ENCODE measurements around the gene CDS1. TPM values are rescaled to one million over a fixed set of nuclear protein-coding genes. Genes with fewer than 3 reads are reported as not detected.
A peak's percentile ranks its signal among the peaks of the same experiment; 100 is the strongest.

CDS1 gene
- total RNA-seq, 1 donor, result 0.36 TPM

DNA sequence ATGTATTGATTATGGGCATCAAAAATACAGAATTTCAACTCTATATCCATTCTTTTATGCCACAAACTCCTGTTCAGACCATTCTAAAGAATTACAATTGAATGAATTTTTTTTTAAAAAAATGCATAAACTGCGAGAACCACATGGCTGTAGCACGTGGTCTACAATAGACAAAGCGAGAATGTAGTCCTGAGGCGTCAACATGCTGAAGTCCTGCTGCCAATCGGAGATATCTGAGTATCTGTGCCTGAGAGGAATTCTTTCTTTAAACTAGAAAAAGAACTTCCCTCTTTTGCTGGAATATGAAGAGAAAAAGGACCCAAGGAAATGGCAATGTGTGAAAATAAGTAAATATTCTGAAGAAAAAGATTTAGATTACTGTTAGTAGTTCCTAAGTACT lies 105.7 kb downstream of the CDS1 start:
- no peak for DNase-seq (ENCODE audit: low read depth)
- H3K4me3 ChIP-seq (ENCODE audit: low read depth, low read length), result no peak overlapping the region
- TF ChIP-seq, protein P1, sequence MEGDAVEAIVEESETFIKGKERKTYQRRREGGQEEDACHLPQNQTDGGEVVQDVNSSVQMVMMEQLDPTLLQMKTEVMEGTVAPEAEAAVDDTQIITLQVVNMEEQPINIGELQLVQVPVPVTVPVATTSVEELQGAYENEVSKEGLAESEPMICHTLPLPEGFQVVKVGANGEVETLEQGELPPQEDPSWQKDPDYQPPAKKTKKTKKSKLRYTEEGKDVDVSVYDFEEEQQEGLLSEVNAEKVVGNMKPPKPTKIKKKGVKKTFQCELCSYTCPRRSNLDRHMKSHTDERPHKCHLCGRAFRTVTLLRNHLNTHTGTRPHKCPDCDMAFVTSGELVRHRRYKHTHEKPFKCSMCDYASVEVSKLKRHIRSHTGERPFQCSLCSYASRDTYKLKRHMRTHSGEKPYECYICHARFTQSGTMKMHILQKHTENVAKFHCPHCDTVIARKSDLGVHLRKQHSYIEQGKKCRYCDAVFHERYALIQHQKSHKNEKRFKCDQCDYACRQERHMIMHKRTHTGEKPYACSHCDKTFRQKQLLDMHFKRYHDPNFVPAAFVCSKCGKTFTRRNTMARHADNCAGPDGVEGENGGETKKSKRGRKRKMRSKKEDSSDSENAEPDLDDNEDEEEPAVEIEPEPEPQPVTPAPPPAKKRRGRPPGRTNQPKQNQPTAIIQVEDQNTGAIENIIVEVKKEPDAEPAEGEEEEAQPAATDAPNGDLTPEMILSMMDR (IDR thresholded peaks at IDR 0.05; ENCODE audit: insufficient read depth, low read length), result no peak

DNA sequence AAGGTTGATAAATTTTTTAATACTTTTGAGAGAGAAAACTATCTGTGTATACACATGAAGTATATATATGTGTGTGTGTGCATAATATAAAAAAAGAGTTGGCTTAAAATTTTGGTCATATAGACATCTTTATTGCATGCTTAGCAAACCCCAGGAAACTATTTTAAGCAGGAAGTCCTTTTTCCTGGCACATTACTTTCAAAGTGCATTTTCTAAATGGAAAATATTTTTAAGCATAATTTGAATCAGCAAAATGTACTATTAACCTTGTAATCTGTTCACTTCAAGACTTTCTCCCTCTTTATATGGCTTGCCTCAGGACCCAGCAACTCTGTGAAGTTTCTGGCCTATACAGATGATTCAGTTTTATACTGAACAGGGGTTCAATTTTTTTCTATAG lies 106.3 kb downstream of the CDS1 start:
- TF ChIP-seq, protein P1 (IDR thresholded peaks at IDR 0.05; ENCODE audit: insufficient read depth, low read length), result no peak
- no peak overlapping the region for H3K4me3 ChIP-seq (ENCODE audit: low read depth, low read length)
- no peak for DNase-seq (ENCODE audit: low read depth)

DNA sequence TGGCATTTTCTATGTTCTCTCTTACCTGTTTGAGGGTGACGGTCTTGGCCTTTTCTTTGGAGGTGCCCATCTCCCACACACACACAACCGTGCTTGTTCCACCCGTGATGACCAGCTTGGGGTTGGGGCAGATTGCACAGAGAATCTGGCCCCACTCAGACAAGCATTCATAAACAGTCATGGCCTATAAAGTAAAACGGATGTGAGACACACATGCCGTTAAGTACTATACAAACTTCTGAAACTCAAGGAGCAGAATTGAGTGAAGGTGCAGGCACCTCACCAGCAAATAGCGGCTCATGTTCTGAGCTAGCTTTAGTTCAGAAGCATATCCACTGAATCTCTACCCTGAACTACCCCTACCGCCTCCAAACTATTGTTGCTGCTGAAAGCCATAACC lies 107.6 kb downstream of the CDS1 start:
- TF ChIP-seq, protein P1 (IDR thresholded peaks at IDR 0.05; ENCODE audit: insufficient read depth, low read length), result no peak
- DNase-seq (ENCODE audit: low read depth), result no peak
- H3K4me3 ChIP-seq (ENCODE audit: low read depth, low read length), result no peak overlapping the region

DNA sequence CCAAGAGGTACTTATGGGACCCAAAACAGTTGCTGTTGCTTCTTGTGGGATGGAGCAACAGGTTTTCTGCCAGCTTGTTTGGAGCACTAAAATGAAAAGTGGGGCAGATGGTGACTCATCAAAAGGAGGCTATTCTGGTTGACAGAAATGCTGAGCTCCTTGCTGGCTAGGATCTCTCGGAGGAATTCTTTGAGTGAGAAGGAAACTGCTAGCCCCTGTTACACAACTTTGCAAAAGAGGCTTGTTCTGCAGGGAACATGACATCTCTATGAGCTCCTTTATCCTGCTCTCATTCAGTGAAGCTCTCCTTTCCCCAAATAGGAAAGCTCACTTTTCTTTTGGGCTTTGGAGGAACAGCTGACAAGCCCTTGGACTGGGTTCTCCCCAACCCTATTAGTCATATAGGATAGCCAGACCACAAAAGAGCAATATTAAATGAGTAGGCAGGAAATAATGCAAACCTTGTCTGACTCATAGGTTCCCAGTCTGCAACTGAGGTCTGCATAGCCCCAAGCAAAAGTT lies 108.3 kb downstream of the CDS1 start:
- H3K4me3 ChIP-seq (ENCODE audit: low read depth, low read length), result no peak overlapping the region
- DNase-seq (ENCODE audit: low read depth), result peak; percentile 99
- TF ChIP-seq, protein P1 (IDR thresholded peaks at IDR 0.05; ENCODE audit: insufficient read depth, low read length), result no peak

DNA sequence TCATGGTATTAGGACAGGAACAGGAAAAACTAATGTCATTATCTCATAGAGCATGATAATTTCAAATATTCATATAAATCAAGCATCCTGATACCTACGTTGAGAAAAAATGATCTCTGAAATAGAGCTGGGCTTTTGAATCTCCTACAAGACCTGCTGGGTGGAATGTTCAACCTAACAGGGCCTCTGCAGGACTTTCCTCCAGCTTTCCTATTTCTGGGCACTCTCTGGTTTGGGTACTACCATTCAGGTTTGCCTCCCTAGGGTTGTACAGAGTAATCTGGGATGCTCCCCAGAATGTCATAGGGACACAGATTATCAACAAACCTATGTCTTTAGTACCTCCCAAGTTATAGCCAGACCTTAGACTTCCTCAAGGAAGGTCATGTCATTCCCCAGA lies 108.9 kb downstream of the CDS1 start:
- DNase-seq (ENCODE audit: low read depth), result no peak
- no peak overlapping the region for H3K4me3 ChIP-seq (ENCODE audit: low read depth, low read length)
- TF ChIP-seq, protein P1 (IDR thresholded peaks at IDR 0.05; ENCODE audit: insufficient read depth, low read length), result no peak

DNA sequence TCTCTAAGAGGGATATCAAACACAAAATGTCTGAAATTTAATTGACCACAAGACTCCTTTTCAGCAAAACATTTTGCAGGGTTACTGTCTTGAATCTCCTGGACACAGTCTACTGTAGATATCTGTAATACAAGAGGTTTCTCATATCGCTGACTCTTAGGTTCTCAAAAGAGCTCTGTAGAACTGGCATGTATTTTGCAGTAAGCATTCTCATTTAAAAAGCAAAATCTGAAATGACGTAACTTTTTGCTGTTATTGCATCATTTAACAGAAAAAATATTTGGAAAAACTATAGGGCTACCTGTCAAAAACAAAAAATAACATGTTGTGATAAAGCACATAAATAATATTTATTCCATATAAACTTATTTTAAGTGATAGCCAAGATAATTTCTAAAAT lies 114.2 kb downstream of the CDS1 start:
- DNase-seq (ENCODE audit: low read depth), result no peak
- TF ChIP-seq, protein P1 (IDR thresholded peaks at IDR 0.05; ENCODE audit: insufficient read depth, low read length), result no peak

DNA sequence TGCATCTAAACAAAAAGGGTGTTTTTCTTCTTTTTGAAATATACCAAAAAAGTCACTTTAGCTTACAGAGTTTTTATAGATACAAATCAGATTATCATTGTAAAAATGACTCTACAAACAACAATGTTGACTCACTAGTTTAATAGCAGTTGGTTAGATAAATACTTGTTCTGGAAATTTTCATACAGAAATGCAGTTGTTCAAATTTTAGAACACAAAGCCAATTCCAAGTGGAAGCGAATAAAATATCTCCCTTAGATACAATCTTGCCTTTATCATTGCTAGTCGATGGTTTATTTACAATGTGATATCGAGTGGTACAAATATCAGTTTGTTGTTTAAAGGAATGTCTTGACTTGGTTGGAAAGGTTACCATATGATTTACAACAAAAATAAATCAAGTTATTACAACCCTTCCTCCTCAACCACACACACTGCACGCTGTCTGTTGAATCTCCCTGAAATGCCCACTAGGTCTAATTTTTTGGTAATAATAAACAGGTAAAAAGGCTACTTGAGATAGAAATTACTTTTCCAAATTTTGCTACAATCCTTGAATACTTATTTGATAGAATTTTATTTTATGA lies 114.8 kb downstream of the CDS1 start:
- H3K4me3 ChIP-seq (ENCODE audit: low read depth, low read length), result no peak overlapping the region
- TF ChIP-seq, protein P1 (IDR thresholded peaks at IDR 0.05; ENCODE audit: insufficient read depth, low read length), result no peak
- DNase-seq (ENCODE audit: low read depth), result peak; percentile 25

More for the DNA sequence above, 114.2 kb downstream of the CDS1 start:
- H3K4me3 ChIP-seq (ENCODE audit: low read depth, low read length), result no peak overlapping the region

Data from fibroblast of the aortic adventitia (primary cell).